AG09309 (cell line): ENCODE results near the gene DVL1.

ENCODE experiments used
- DNase-seq: peaks from one replicate; pipeline ENCODE4 v3.0.0-alpha.2; 2010; ENCODE audit warnings: low read depth
- H3K4me3 ChIP-seq: 2 replicates; pipeline ENCODE4 v1.5.1; 2011; ENCODE audit warnings: mild to moderate bottlenecking, low read depth, low read length, moderate library complexity; ENCODE audit not compliant: control insufficient read depth
- TF ChIP-seq, protein P1 (sequence below): IDR thresholded peaks from 2 replicates; pipeline ENCODE4 v1.5.1; 2011; ENCODE audit warnings: mild to moderate bottlenecking, low read depth, low read length, inconsistent platforms; ENCODE audit not compliant: insufficient read depth, control insufficient read depth; ENCODE audit errors: missing control alignments

The DVL1 gene

DNA sequence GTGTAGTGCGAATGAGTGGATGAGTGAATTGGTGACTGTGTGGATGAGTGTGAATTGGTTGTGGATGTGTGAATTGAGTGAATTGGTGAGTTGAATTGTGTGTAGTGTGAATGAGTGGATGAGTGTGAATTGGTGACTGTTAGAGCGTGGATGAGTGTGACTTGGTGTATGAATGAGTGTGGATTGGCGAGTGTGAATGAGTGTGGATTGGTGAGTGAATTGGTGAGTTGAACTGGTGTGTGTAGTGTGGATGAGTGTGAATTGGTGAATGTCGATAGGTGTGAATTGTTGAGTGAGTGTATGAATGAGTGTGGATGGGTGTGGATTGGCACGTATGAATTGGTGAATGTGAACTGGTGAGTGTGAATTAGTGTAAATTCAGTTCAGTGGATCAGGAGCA, 18.1 kb upstream of the DVL1 start:
- TF ChIP-seq, protein P1, sequence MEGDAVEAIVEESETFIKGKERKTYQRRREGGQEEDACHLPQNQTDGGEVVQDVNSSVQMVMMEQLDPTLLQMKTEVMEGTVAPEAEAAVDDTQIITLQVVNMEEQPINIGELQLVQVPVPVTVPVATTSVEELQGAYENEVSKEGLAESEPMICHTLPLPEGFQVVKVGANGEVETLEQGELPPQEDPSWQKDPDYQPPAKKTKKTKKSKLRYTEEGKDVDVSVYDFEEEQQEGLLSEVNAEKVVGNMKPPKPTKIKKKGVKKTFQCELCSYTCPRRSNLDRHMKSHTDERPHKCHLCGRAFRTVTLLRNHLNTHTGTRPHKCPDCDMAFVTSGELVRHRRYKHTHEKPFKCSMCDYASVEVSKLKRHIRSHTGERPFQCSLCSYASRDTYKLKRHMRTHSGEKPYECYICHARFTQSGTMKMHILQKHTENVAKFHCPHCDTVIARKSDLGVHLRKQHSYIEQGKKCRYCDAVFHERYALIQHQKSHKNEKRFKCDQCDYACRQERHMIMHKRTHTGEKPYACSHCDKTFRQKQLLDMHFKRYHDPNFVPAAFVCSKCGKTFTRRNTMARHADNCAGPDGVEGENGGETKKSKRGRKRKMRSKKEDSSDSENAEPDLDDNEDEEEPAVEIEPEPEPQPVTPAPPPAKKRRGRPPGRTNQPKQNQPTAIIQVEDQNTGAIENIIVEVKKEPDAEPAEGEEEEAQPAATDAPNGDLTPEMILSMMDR = no peak
- H3K4me3 ChIP-seq = no peak overlapping the region
- no peak for DNase-seq

DNA sequence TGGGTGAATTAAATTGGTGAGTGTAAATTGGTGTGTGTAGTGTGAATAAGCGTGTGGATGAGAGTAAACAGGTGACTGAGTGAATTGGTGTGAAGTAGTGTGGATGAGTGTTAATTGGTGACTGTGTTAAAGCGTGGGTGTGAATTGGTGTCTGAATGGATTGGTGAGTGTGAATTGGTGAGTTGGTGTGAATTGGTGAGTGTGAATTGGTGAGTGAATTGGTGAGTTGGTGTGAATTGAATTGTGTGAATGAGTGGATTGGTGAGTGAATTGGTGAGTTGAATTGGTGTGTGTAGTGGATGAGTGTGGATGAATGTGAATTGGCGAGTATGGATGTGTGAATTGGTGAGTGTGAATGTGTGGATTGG, 17.5 kb upstream of the DVL1 start:
- no peak overlapping the region for H3K4me3 ChIP-seq
- TF ChIP-seq, protein P1 = no peak
- no peak for DNase-seq

DNA sequence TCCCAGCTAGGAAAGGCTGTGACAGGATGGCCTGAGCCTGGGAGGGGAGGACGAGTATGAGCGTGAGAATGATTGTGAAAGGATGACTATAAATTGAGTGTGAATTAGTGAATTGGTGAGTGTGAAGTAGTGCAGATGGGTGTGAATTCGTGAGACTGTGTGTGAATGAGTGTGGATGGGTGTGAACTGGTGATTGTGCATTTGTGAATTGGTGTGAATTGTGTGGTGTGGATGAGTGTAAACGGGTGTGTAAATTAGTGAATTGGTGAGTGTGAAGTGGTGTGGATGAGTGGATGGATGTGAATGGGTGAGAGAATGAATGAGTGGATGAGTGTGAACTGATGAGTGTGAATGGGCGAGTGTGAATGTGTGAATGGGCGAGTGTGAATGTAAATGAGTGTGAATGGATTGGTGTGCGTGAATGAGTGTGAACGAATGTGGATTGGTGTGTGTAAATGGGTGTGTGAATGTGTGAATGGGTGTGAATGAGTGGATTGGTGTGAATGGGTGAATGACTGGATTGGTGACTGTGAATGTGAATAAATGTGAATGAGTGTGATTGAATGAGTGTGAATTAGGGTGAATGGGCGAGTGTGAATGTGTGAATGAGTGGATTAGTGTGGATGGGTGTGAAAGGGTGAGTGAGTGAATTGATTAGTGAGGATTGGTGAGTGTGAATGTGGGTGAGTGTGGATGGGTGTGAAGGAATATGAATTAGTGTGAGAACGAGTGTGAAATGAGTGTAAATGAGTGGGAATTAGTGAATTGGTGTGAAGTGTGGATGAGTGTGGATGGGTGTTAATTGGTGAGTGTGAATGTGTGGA, 16.9 kb upstream of the DVL1 start:
- DNase-seq = no peak
- H3K4me3 ChIP-seq = no peak overlapping the region
- TF ChIP-seq, protein P1 = no peak

DNA sequence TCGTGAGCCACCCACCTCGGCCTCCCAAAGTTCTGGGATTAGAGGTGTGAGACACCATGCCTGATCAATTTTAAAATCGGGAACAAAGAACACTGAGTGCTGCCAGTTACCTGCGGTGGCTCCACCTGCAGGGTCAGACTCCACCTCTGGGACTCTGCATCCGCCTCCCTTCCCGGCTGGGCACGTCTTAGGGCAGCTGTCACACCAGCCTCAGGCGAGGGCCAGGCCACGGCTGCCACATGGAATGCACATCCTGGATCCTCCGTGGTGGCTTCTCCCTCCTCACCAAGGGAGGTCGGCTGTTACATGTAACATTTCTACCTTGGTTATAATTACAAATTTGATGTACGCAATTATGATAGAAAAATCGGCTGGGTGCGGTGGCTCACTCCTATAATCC, 15.0 kb upstream of the DVL1 start:
- TF ChIP-seq, protein P1 = no peak
- DNase-seq = no peak
- no peak overlapping the region for H3K4me3 ChIP-seq

DNA sequence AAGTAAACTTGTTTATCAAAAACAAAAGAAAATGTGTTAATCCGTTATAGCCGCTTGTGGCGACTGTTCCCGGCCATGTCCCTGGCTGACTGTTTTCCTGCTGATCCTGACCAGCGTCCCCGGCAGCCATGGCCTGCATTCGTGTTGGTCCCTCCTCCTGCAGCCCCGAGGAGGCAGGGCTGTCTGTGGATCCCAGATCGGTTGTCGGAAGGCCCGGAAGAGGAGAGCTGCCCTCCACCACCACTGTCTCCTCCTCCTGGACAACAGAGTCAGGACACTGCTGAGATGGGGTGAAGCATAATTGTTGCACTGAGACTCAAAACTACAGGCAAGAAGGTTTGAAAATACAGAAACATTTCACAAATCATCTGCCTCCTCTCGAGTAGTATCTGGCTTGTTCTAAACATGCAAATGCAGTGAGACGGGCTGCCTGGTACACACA, 12.8 kb upstream of the DVL1 start:
- peak overlapping the region; percentile 44 for H3K4me3 ChIP-seq
- no peak for DNase-seq
- TF ChIP-seq, protein P1 = peak; percentile 38

DNA sequence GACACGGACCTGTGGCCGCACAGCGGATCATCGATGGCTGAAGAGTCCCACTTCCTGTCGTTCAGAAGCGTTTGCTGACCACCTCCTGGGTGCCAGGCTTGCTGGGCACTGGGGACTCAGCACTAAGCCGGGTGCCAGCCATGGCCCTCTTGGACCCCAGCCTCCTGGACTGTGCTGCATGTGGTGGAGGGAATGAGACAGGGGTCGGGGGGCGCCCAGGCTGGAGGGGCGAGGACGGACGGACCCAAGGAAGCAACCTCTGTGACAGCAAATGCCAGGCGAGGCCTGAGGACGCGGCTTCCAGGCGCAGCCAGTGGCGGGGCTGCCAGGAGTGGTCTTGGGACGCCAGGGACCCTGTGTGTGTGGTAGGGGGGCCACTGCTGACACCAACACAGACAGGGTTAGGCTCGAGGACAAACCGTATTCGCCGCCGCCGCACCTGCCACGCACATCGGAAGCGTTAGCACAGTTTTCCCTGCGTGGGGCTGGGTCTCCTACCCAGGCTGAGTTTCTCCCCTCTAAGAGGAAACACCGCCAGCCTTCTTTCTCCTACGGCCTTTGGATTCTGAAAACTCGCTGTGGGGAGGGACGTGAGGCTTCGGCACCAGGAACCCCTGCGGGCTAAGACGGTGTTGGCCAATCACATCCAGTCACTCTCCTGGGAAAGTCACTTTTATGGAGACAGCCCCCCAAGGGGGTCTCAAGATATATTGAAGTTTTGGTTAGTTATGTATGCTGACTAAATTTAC, 12.2 kb upstream of the DVL1 start:
- DNase-seq = no peak
- peak overlapping the region; percentile 44 for H3K4me3 ChIP-seq
- TF ChIP-seq, protein P1 = no peak
